HG02870 (cell line): Measurements from ENCODE around the gene H1-8.

ENCODE experiments used
- ATAC-seq: cut with Tn5 transposase; IDR thresholded peaks from one replicate; pipeline ENCODE4 v1.9.1; 2021; ENCODE audit warnings: mild to moderate bottlenecking, moderate library complexity; ENCODE audit not compliant: unreplicated experiment

H1-8 gene

DNA sequence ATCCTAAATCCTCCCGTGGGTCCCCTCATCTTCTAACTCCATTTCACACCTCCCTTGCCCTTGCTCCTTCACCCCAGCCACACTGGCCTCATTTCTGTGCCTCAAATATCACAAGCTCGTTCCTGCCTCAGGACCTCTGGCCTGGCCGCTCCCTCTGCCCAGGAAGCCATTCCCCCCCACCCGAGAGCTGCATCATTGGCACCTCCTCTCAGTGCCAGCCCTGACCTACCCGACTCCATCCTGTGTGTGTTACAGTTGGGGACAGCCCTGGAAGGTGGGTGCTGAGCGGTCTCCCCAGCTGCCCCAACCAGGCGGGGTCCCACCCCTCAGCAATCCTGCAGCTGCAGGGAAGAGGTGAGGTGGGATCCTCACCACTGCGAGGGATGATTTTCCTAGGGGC is 49.0 kb downstream of the H1-8 start:
- ATAC-seq: no peak

DNA sequence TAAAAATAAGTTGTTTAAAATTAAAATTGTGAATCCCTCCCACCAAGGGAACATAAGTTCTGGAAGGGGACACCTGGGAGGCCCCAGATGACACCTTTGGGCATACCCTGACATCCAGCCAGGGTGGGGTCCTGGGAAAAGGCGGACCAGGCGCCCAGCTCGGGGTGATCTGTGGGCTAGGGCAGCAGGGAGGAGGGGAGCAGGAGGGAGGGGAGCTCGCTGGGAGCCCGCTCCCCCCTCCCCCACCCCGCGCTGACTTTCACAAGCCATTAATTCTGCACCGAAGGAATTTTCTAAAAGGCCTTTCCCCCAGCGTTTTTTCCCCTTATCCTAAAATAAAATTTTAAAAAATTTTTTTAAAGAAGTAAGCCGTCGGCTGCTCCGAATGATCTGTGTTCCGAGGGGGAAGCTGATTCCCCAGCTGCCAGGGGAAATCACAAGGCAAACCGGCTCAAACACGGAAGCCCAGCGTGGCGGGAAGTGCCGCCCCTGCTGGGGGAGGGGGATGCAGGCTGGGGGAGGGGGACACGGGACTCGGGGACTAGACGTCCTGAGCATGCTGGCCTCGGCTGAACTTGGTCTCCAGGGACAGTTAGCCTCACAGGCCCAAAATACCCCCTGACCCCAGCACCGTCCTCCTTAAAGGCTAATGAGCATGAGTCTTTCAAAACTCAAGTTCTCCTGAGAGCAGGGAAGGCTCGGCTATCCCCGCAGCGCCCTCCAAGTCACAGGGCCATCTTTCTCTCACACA is 49.6 kb downstream of the H1-8 start:
- ATAC-seq: no peak

DNA sequence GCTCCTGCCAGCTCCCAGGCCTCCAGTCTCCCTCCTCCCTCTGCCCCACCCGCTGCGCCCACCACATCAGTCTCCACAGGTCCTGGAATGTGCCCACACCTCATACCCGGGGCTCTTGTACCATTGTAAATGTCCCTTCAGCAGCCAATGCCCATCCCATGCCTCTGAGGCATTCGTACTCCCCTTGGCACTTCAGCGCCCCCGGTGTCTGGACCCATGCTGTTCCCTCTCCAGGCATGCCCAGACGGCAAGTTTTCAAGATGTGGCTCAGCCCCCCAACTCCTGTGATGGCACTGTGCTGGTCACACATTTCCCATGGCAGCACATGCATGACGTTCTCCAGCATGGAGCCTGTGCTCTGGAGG is 50.2 kb downstream of the H1-8 start:
- no peak for ATAC-seq

- no peak for ATAC-seq
Observed at GRCh38 chr3:129593595-129594339, 50.8 kb downstream of the H1-8 start.

GRCh38 chr3:129594409-129594808 is 51.4 kb downstream of the H1-8 start:
- ATAC-seq: no peak

GRCh38 chr3:129594907-129595390 is 52.0 kb downstream of the H1-8 start:
- ATAC-seq: no peak

DNA sequence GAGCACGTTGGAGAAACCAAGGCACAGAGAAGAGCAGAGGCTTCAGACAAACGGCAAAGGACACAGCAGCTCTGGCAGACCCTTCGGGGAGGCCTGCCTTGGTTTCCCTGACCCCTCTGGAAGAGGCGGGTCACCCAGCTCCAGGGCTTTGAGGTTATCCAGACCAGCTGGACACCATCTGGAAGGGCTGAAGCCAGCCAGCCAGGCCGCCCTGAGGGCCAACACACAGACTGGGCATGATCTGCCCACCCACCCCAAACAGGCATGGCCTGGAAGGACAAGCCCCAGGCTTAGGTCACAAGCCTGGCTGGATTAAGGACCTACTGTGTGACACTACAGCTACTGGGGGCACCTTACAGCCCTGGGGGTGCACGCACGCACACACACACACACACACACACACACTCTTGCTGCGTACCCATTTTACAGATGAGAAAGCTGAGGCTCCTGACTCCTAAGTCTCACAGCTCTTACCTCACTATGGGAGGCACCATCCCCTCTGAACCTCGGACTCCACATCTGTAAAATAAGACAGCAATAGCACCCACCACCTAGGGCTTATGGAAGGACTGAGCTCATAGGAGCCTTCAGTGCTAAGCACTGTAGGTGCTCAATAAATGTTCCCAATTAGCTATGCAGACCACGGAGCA is 52.7 kb downstream of the H1-8 start:
- ATAC-seq: no peak

DNA sequence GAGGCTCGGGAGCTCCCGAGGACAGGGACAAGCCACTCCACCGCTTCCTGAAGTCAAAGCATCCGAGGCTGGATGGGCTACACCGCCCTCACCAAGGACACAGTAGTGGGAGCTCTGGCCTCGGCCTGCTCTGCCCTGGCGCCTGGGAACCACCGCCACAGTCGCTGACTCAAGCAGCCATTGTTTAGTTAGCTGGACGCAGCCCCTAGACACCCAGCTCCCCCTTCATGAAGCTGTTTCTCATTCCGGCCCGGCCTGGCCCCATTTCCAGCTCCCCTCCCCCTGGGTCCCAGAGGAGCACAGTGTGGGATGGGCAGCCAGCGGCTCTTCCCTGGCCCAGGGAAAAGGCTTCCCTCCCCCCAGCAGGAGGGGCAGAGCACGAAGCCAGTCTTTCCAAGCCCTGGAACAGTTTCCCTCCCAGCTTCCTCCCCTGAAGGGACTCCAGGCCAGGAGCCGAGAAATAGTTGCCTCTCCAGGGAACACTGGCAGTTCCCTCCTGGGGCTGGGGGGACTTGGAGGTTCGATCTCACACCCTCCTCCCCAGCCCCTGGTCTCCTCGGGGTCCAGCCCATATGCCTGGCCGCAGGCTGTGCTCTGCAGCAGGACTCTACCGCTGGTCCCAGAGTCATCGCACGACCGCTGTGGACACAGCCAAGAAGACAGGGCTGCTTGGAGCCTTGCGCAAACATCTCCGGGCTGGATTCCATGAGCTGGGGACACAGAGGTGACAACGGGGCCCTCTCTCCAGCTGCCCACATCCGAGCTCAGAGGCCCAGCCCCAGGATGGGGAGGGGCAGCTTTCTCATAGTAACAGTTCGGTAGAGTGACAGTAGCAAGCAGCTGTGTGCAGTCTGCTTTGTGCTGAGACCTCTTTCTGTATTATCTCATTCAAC is 53.5 kb downstream of the H1-8 start:
- ATAC-seq: no peak

- no peak for ATAC-seq
Observed at GRCh38 chr3:129597087-129597999, 54.4 kb downstream of the H1-8 start.

DNA sequence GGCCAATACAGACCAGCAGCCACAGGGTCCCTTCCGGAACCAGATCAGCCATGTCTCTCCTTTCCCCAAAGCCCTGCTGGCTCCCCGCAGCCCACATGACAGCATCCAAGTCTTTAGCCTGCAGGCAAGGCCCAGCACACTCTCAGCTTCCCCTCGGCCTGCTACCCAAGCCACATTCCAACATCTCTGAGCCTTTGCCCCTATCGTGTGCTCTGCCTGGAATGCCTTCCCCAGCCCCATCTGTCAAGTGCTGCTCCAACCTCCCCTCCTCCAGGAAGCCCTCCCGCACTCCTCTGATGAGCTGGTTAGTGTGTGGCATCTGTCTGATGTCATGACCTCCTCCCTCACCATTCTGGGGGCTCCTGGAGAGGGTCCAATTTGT is 55.0 kb downstream of the H1-8 start:
- no peak for ATAC-seq

DNA sequence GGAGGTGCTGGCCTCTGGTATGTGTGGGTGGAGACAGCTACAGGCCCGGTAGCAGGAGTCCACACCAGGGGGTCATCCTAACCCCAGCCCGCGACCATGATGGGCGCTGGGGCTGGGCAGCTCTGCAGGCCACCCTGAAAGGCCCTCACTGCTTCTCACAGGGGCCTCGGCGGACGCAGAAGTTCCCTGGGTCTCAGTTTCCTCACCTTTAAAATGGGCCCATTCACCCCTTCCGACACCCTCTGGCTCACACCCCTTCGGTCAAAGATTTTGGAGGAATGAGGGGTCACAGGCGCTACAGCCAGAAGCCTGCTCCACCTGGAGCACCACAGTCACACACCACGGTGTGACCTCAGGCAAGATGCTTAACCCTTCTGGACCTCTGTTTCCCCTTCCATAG is 55.5 kb downstream of the H1-8 start:
- ATAC-seq: no peak

GRCh38 chr3:129599073-129599472 is 56.1 kb downstream of the H1-8 start:
- no peak for ATAC-seq

GRCh38 chr3:129599607-129600006 is 56.6 kb downstream of the H1-8 start:
- no peak for ATAC-seq

DNA sequence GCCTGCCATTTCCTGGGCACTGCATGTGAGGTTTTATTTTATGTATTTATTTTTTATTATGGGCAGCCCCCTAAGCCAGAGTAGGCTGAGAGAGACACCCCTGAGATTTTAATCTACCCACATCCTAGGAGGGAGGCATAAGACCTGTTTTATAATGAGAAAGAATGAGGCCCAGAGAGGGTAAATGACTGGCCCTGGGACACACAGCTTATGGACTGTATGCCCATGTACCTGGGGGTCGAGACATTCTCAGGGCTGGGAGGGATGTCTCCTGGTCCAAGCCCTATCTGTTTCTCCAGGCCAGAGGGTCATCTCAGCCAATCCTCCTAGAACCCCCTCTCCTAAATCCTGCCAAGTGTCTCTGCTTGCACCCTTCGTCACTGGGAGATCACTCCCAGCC is 57.4 kb downstream of the H1-8 start:
- ATAC-seq: no peak
